GM19240 (cell line): ENCODE results near the gene HMGCL.

Experiments used
- DNase-seq: peaks from one replicate; pipeline ENCODE4 v3.0.0; 2011; ENCODE audit warnings: low spot score; ENCODE audit not compliant: insufficient read length

The HMGCL gene

DNA sequence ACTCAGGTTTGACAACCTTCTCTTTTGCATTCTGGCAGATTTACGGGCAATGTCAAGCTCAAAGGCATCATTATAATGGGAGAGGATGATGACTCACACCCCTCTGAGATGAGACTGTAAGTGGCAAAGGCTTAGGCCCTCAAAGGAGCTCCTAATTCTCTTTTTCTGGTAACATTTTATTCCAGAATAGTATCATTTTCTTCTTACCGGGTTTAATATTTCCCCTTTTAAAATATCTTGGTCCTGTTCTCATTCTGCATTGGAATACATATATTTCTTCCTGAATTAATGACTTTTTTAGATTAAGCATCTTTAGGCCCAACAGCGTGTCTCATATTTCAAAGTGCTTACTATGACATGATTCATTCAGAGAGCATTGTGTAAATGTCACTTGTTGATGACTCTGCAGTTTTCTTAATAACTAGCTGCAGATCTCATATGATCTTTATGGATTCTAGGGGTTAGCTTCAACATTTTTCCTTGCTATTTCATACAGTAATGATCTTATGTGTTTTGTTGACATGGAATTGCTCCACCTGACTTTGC lies 45.3 kb downstream of the HMGCL start:
- no peak for DNase-seq

DNA sequence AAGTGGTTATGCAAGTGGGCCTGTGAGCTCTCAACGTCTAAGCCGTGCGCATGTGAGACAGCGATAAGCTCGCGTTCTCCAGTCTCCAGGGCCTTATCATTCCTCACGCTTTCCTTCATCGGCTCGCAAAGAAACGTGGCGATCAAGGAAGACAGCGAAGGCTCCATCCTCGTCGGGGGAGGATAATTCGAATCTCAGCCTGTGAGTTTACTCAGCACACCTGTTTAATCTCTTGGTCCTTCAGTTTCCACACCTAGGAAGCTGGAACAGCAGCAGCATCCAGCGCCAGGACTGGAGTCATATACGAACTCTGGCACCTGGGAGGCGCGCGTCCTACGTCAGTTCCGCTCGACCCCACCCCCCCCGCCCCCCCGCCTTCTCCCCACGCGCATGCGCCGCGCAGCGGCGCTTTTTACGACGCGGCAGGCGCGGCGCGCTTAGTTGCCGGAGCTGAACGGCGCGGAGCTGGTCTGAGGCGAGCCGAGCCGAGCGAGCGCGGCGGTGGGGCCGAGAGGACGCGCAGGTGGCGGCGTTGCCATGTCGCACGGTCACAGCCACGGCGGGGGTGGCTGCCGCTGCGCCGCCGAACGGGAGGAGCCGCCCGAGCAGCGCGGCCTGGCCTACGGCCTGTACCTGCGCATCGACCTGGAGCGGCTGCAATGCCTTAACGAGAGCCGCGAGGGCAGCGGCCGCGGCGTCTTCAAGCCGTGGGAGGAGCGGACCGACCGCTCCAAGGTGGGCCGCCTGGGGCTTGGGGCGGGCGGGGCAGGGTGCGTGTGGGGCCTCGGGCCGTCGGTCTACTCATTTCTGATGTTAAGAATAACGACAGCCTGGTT lies 47.0 kb downstream of the HMGCL start, which contains the start of gene PITHD1:
PITHD1 (plus strand) TSS at position 440 of the 836 bp plus-strand sequence; CDS start at position 538, 98 bp downstream.
- DNase-seq, result peak; percentile 85

DNA sequence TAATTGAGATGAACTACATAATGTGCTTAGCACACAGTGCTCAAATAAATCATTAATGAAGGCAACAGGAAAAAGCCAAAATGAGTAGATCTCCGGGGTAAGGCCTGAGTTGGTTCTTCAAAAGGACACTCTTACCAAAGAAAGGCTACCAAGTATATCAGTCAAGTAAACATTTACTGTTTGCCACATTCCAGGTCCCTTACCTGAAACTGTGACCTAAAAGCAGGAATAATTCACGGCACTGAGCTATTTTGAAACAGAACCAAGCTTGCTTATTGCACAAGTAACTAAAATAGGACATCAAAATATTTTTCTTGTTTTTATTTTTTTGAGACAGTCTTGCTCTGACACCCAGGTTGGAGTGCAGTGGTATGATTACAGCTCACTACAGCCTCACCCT lies 49.0 kb downstream of the HMGCL start:
- DNase-seq, result no peak

DNA sequence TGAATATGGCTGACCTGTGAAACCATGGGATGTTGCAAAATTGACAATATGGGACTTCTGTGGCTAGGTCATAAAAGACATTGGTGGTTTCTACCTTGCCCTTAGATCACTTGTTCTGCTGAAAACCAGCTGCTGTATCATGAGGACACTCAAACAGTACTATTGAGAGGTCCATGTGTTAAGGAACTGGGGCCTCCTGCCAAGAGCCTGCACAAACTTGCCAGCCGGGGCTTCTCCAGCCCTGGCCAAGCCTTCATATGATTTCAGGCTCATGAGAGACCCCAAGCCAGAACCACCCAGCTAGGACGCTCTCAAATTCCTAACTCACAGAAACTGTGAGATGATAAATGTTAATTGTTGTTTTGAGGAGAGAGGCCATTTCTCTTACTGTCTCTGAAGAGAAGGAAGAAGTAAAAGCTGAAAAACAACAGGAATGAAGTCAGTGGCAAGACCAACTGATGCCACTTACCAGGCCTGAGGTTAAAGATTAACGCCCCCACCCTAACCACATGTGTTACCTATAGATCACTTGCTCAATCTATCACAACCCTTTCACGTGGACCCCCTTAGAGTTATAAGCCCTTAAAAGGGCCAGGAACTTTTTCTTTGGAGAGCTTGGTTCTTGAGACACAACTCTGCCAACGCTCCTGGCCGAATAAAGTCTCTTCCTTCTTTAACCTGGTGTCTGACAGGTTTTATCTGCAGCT lies 50.9 kb downstream of the HMGCL start:
- DNase-seq, result no peak

DNA sequence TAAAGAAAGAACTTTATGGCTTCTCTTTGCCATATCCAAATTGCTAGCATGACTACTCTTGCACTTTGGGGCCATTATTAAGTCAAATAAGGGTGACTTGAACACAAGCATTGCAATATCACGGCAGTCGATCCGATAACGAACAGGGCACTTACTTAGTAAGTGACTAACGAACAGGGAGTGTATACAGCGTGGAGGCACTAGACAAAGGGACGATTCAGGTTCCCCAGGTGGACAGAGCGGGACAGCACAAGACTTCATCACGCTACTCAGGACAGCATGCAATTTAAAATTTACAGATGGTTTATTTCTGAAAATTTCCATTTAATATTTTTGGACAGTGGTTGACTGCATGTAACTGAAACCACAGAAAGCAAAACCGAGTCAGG lies 52.4 kb downstream of the HMGCL start:
- no peak for DNase-seq

DNA sequence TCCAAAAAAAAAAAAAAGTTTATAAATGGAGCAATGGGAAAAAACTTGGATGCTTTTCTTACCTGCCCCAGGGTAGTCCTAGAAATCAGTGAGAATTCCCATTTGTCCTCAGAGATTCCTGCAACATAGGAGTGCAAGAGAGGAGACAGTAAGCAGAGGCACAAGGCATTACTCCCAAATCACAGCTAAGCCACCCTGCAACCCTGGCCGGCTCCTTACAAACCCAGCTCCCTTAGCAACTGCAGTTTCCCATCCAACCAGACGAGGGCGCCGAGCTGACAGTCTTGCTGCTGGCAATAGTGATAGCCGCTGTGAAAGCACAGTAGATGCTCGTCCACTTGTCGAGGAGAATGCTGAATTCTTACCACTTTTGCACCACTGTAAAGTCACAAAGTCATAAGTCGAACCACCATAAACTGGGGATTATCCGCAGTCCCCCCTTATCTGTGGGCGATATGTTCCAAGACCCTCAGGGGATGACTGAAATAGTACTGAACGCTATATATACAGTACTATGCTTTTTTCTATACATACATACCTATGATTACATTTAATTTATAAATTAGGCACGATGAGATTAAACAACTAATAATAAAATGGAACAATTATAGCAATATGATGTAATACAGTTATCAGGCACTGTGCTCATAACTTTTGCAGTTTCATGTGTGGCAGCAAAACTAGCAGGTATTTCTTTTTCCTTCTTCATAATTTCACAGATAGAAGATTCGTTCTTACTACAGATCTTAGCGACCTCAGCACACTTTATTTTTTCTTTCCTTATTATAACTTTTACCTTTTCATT lies 53.0 kb downstream of the HMGCL start:
- no peak for DNase-seq

DNA sequence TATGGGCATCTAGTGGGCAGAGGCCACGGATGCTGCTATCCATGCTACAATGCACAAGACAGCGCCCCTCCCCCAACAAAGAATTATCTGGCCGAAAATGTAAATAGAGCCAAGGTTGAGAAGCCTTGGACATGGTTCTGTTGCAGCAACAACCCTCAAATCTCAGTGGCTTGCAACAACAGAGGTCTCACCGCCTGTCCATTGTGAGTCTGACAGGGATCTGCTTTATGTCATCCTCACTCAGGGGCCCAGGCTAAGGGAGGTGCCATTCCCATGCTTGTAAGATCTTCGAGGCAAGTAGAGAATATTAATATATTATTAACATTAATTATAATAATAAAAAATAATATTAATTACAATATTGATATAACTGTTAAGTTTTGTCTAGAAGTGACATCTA lies 56.5 kb downstream of the HMGCL start:
- DNase-seq, result no peak

DNA sequence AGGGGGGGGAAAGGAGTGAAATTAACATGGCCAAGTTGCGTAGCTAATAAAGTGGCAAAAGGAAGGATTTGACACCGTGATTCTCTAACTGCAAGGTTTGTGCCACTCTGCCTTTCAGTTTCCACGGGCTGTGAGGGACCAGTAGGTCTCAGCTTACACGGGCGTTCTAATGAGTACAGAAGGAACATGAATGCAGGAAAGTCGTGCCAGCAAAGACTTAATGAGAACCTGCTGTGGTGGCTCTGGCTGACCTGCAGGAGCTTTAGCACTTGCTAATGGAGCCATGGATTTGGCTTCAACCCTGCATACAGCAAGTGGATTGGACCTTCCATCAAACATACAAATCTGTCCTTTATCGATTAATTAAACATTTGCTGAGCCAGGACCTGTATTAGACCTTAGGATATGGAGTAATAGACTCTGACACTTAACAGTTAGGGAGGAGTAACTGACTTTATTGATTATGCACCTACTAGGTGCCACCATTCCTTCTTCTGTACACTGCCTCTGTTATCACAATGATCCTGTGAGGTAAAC lies 62.1 kb downstream of the HMGCL start:
- DNase-seq, result no peak

DNA sequence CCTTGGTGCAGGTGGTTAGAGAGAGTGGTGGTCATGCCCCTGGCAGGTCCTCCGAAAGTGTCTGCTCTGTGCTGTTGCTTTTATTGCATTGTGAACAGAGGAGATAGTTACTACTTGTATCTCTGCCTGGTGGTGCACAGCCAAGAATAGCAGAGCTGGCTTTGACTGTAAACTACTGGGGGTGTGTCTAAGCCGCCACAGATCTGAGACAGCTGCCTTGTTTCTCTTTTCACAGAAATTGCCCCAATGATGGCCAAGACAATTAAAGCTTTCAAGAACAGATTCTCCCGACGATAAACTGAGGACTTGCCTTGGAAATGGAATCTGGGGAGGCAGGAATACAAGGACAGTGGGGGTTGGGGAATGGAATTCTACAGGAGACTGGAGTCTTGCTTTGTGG lies 66.0 kb downstream of the HMGCL start:
- no peak for DNase-seq

DNA sequence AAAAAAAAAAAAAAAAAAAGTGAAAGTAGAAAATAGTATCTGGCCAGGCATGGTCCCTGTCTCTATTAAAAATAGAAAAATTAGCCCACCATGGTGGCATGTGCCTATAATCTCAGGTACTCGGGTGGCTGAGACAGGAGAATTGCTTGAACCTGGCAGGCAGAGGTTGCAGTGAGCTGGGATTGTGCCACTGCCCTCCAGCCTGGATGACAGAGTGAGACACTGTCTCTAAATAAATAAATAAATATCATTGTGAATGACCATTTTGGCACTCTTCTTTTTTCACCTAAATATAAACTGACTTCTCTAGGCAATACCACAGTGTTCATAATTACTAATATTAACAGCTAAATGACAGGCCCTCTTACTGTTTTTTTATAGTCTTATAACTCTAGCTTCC lies 67.4 kb downstream of the HMGCL start:
- no peak for DNase-seq

DNA sequence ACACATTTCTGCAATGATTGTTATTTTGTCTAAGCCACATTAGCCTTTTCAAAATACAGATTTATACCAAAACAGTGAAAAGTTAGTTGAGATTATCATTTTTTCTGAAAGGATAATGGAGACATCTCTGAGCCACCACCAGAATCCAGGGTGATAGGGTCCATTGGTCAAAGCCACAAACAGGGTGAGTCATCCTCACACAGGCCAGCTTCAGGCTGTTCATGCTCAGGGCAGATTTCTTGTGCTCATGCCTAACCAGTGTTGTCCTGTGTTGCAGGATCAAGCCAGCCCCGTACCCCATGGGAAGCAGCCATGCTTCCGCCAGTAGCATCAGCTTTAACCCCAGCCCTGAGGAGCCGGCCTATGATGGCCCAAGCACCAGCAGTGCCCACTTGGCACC lies 68.6 kb downstream of the HMGCL start:
- DNase-seq, result no peak

DNA sequence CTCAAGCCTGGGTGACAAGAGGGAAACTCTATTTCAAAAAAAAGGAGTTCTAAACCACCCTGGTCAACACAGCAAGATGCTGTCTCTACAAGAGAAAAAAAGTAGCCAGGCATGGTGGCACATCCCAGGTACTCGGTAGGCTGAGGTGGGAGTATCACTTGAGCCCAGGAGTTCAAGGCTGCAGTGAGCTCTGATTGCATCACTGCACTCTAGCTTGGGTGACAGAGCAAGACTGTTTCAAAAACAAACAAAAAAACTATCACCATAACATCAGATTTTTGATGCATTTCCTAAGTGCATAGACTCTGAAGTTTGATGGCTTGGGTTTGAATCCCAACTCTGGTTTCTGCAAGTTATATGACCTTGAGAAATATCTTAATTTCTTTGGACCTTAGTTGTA lies 72.3 kb downstream of the HMGCL start:
- DNase-seq, result no peak
